Natural killer cell (primary cell): ENCODE results near the gene DGUOK. TPM values are rescaled to one million over a fixed set of nuclear protein-coding genes. Genes with fewer than 3 reads are reported as not detected.

Experiments
- ATAC-seq, 3 donors: fragments of 150-1000 bp in 2 of 3; fragments of 200-7000 bp in 1 of 3; cut with Tn5 transposase; 1 replicate in 1 of 3; 2 replicates in 2 of 3; pipeline ENCODE4 v1.10.0; 2021; ENCODE audit warnings: mild to moderate bottlenecking in 2 of 3, moderate library complexity in 2 of 3
- DNase-seq, 2 donors: peaks; one replicate each; pipeline versions ENCODE4 v3.0.0 to v3.0.0-alpha.2; 2013 to 2021; ENCODE audit warnings: mixed read lengths in 1 of 2
- H3K27ac ChIP-seq: one replicate; pipeline ENCODE4 v1.5.1; 2013; ENCODE audit warnings: mild to moderate bottlenecking, low read length
- H3K27me3 ChIP-seq: one replicate; pipeline ENCODE4 v1.6.1; 2013; ENCODE audit warnings: low read length; ENCODE audit not compliant: control insufficient read depth, insufficient read depth
- H3K36me3 ChIP-seq: one replicate; pipeline ENCODE4 v1.6.1; 2013; ENCODE audit warnings: low read length; ENCODE audit not compliant: control insufficient read depth, insufficient read depth
- H3K4me1 ChIP-seq: one replicate; pipeline ENCODE4 v1.6.1; 2013; ENCODE audit warnings: low read length; ENCODE audit not compliant: control insufficient read depth, insufficient read depth
- H3K4me3 ChIP-seq: one replicate; pipeline ENCODE4 v1.5.1; 2013; ENCODE audit warnings: low read length
- H3K9me3 ChIP-seq: one replicate; pipeline ENCODE4 v1.6.1; 2013; ENCODE audit warnings: low read length; ENCODE audit not compliant: control insufficient read depth, insufficient read depth
- H3K27ac Mint-ChIP-seq, 2 donors: one replicate each; pipeline ENCODE4 v1.8.0; 2022; ENCODE audit warnings: mild to moderate bottlenecking in 2 of 2, mixed read lengths in 2 of 2, moderate library complexity in 1 of 2
- H3K27me3 Mint-ChIP-seq, 2 donors: one replicate each; pipeline ENCODE4 v1.8.0; 2022; ENCODE audit warnings: low read depth in 2 of 2, mixed read lengths in 2 of 2
- H3K36me3 Mint-ChIP-seq: one replicate; pipeline ENCODE4 v1.8.0; 2022; ENCODE audit warnings: mixed read lengths
- H3K4me1 Mint-ChIP-seq, 2 donors: one replicate each; pipeline ENCODE4 v1.8.0; 2022; ENCODE audit warnings: mixed read lengths in 2 of 2
- H3K4me3 Mint-ChIP-seq: one replicate; pipeline ENCODE4 v1.8.0; 2022; ENCODE audit warnings: mild to moderate bottlenecking, moderate library complexity, mixed read lengths
- H3K9me3 Mint-ChIP-seq, 2 donors: one replicate each; pipeline ENCODE4 v1.8.0; 2022; ENCODE audit warnings: mixed read lengths in 2 of 2
- CTCF ChIP-seq: fragments of 200-600 bp; IDR thresholded peaks from one replicate; pipeline ENCODE4 v1.8.0; 2022; ENCODE audit warnings: antibody characterized with exemption
- WGBS: methylation state at CpG from one replicate; pipeline ENCODE4 v1.1.7; 2013; ENCODE audit warnings: missing lambda C conversion rate; ENCODE audit not compliant: insufficient coverage; 5-methylcytosine and 5-hydroxymethylcytosine counted together
- intact Hi-C: fragments of 100-400 bp; cut with micrococcal nuclease; formaldehyde crosslinking; loops from one replicate; pipeline ENCODE4 v1.14.2; 2022
- total RNA-seq, 4 donors: library from RNA; stranded (reverse); fragments of 120-200 nt in 1 of 4; gene quantifications; one replicate each; pipeline versions ENCODE4 v1.2.3 to v1.2.4, GENCODE V29; 2013 to 2022

Gene DGUOK
- total RNA-seq, 3 donors from 2014 or later (not counting 1 experiment from before 2014, with no cell fraction given): 47.6 to 56.8 (median 54.8) TPM

GRCh38 chr2:74004212-74005182 is 77.8 kb downstream of the DGUOK start:
- 91% methylated on average over 14 of the region's 18 CpGs for WGBS
- H3K27ac Mint-ChIP-seq: peak overlapping the region in 1 of 2 donors; percentile 92
- ATAC-seq: no peak
- Histone ChIP-seq H3K4me3 (no peak overlapping the region), H3K36me3 (no peaks in the 10 kb centered on the region), H3K27ac (no peak overlapping the region), H3K27me3 (no peaks in the 10 kb centered on the region), H3K4me1 (peaks cover 30% of the 10 kb centered on the region), H3K9me3 (no peaks in the 10 kb centered on the region)
- no peaks in the 10 kb centered on the region for H3K9me3 Mint-ChIP-seq
- TF ChIP-seq CTCF: no peak
- H3K4me3 Mint-ChIP-seq: peak overlapping the region; percentile 56
- intact Hi-C loops: loop anchor here (10.0 kb wide), 1 partner anchor 90 kb away; no protein-coding TSS in a partner anchor
- DNase-seq: no peak
- peaks cover 5% of the 10 kb centered on the region for H3K36me3 Mint-ChIP-seq
- H3K27me3 Mint-ChIP-seq: no peaks in the 10 kb centered on the region
- H3K4me1 Mint-ChIP-seq: peaks cover 72 to 85% of the 10 kb centered on the region in 2 donors

- Histone ChIP-seq H3K27ac (no peak overlapping the region), H3K4me1 (peaks cover 33% of the 10 kb centered on the region), H3K4me3 (no peak overlapping the region), H3K27me3 (no peaks in the 10 kb centered on the region), H3K36me3 (no peaks in the 10 kb centered on the region), H3K9me3 (no peaks in the 10 kb centered on the region)
- intact Hi-C loops: loop anchor here (10.0 kb wide), 1 partner anchor 89 kb away; no protein-coding TSS in a partner anchor
- H3K9me3 Mint-ChIP-seq: no peaks in the 10 kb centered on the region
- no peak for ATAC-seq
- DNase-seq: no peak
- 97% methylated on average over 8 of the region's 8 CpGs for WGBS
- peak overlapping the region in 1 of 2 donors; percentile 54 for H3K27ac Mint-ChIP-seq
- H3K27me3 Mint-ChIP-seq: no peaks in the 10 kb centered on the region
- H3K36me3 Mint-ChIP-seq: peaks cover 5% of the 10 kb centered on the region
- H3K4me3 Mint-ChIP-seq: peak overlapping the region; percentile 43
- no peak for TF ChIP-seq CTCF
- peaks cover 67 to 79% of the 10 kb centered on the region in 2 donors for H3K4me1 Mint-ChIP-seq
These were observed 79.1 kb downstream of the DGUOK start for GRCh38 chr2:74005786-74006185.

- H3K27me3 Mint-ChIP-seq: no peaks in the 10 kb centered on the region
- intact Hi-C loops: loop anchor here (10.0 kb wide), 1 partner anchor 88 kb away; no protein-coding TSS in a partner anchor
- no peaks in the 10 kb centered on the region for H3K27me3 ChIP-seq
- no peaks in the 10 kb centered on the region for H3K9me3 Mint-ChIP-seq
- peaks cover 5% of the 10 kb centered on the region for H3K36me3 Mint-ChIP-seq
- peak overlapping the region; percentile 65 to 72 for H3K27ac Mint-ChIP-seq
- H3K9me3 ChIP-seq: no peaks in the 10 kb centered on the region
- peak overlapping the region; percentile 43 for H3K4me3 Mint-ChIP-seq
- H3K4me1 ChIP-seq: peaks cover 29% of the 10 kb centered on the region
- ATAC-seq (no peak), DNase-seq (no peak)
- no peak overlapping the region for H3K4me3 ChIP-seq
- H3K27ac ChIP-seq: no peak overlapping the region
- 66% methylated on average over 5 of the region's 7 CpGs for WGBS
- no peaks in the 10 kb centered on the region for H3K36me3 ChIP-seq
- no peak for TF ChIP-seq CTCF
- H3K4me1 Mint-ChIP-seq: peaks cover 60 to 72% of the 10 kb centered on the region in 2 donors
These were observed 79.8 kb downstream of the DGUOK start for GRCh38 chr2:74006459-74006858.
